Stimulated activated CD8-positive, alpha-beta memory T cell treated with anti-CD3 and anti-CD28 coated beads, Interleukin-12 subunit alpha, Interleukin-12 subunit beta, amount 100 ng/mL, for 4 hours (primary cell): ENCODE data around the gene ACSM3.

Experiments used
- DNase-seq: peaks from one replicate; pipeline ENCODE4 v3.0.0-alpha.2; 2020; ENCODE audit warnings: low read depth

ACSM3 gene

GRCh38 chr16:20806168-20807050 is 42.6 kb downstream of the ACSM3 start, which contains the start of the genes ERI2 and REXO5:
Gene ERI2 (minus strand): TSS chr16:20806472. CDS start chr16:20806430, 42 bp downstream.
Gene REXO5 (plus strand): TSS chr16:20806527. CDS start chr16:20806954, 427 bp downstream.
- peak; percentile 60 for DNase-seq

GRCh38 chr16:20807862-20808261 is 44.0 kb downstream of the ACSM3 start:
- no peak for DNase-seq

GRCh38 chr16:20811889-20812439 is 48.1 kb downstream of the ACSM3 start:
- DNase-seq = no peak

GRCh38 chr16:20812510-20812909 is 48.7 kb downstream of the ACSM3 start:
- no peak for DNase-seq

GRCh38 chr16:20814784-20815183 is 51.0 kb downstream of the ACSM3 start:
- DNase-seq = no peak

GRCh38 chr16:20818929-20819585 is 55.2 kb downstream of the ACSM3 start:
- no peak for DNase-seq

GRCh38 chr16:20821682-20822081 is 57.9 kb downstream of the ACSM3 start:
- DNase-seq = no peak

- no peak for DNase-seq
These were observed 58.9 kb downstream of the ACSM3 start for GRCh38 chr16:20822521-20823325.

- DNase-seq = no peak
These were observed 62.3 kb downstream of the ACSM3 start for GRCh38 chr16:20826039-20826566.

- no peak for DNase-seq
These were observed 65.7 kb downstream of the ACSM3 start for GRCh38 chr16:20829536-20829935.

GRCh38 chr16:20830372-20830771 is 66.6 kb downstream of the ACSM3 start:
- DNase-seq = no peak

- no peak for DNase-seq
These were observed 69.3 kb downstream of the ACSM3 start for GRCh38 chr16:20833086-20833485.

- DNase-seq = no peak
These were observed 74.4 kb downstream of the ACSM3 start for GRCh38 chr16:20838240-20838639.

GRCh38 chr16:20839504-20839903 is 75.7 kb downstream of the ACSM3 start:
- no peak for DNase-seq

- no peak for DNase-seq
These were observed 80.2 kb downstream of the ACSM3 start for GRCh38 chr16:20844054-20844453.

- DNase-seq = no peak
These were observed 80.8 kb downstream of the ACSM3 start for GRCh38 chr16:20844588-20844987.

- no peak for DNase-seq
These were observed 82.2 kb downstream of the ACSM3 start for GRCh38 chr16:20846030-20846429.

- DNase-seq = no peak
These were observed 82.7 kb downstream of the ACSM3 start for GRCh38 chr16:20846551-20846950.
